MM.1S (cell line): ENCODE measurements around the gene SLC17A7.

Source experiments
- DNase-seq: peaks from one replicate; pipeline ENCODE4 v3.0.0-alpha.2; 2015
- H2AFZ ChIP-seq: fragments of 300-600 bp; sonication (generic); 2 replicates; pipeline ENCODE4 v1.6.0; 2016; ENCODE audit warnings: antibody characterized with exemption, low read length
- H3F3A ChIP-seq: fragments of 300-600 bp; sonication (generic); 2 replicates; pipeline ENCODE4 v1.6.1; 2016; ENCODE audit warnings: mild to moderate bottlenecking, antibody characterized with exemption, low read length, moderate library complexity, mixed read lengths; ENCODE audit not compliant: insufficient read depth
- H3K27ac ChIP-seq: fragments of 300-600 bp; sonication (generic); 2 replicates; pipeline ENCODE4 v1.5.1; 2016; ENCODE audit warnings: mild to moderate bottlenecking, low read length
- H3K27me3 ChIP-seq: fragments of 300-600 bp; sonication (generic); replicated peaks from 2 replicates; pipeline ENCODE4 v1.6.0; 2016; ENCODE audit warnings: low read length; ENCODE audit not compliant: insufficient read depth
- H3K36me3 ChIP-seq: fragments of 300-600 bp; sonication (generic); replicated peaks from 2 replicates; pipeline ENCODE4 v1.6.1; 2016; ENCODE audit warnings: mild to moderate bottlenecking, low read length, mixed read lengths; ENCODE audit not compliant: insufficient read depth
- H3K4me1 ChIP-seq: fragments of 300-600 bp; sonication (generic); 2 replicates; pipeline ENCODE4 v1.6.1; 2016; ENCODE audit warnings: low read length, mixed read lengths
- H3K4me2 ChIP-seq: fragments of 300-600 bp; sonication (generic); 2 replicates; pipeline ENCODE4 v1.6.0; 2016; ENCODE audit warnings: low read depth, low read length
- H3K4me3 ChIP-seq: fragments of 300-600 bp; sonication (generic); 2 replicates; pipeline ENCODE4 v1.5.1; 2016; ENCODE audit warnings: low read length, mixed read lengths
- H3K79me2 ChIP-seq: fragments of 300-600 bp; sonication (generic); 2 replicates; pipeline ENCODE4 v1.6.1; 2016; ENCODE audit warnings: mixed run types, low read length, mixed read lengths
- H3K9ac ChIP-seq: fragments of 300-600 bp; sonication (generic); 2 replicates; pipeline ENCODE4 v1.6.1; 2016; ENCODE audit warnings: low read length, mixed read lengths
- H3K9me2 ChIP-seq: fragments of 300-600 bp; sonication (generic); replicated peaks from 2 replicates; pipeline ENCODE4 v1.6.1; 2016; ENCODE audit warnings: mild to moderate bottlenecking, low read length, mixed read lengths; ENCODE audit not compliant: insufficient read depth
- H3K9me3 ChIP-seq: fragments of 300-600 bp; sonication (generic); replicated peaks from 2 replicates; pipeline ENCODE4 v1.6.1; 2016; ENCODE audit warnings: mild to moderate bottlenecking, low read length, mixed read lengths; ENCODE audit not compliant: insufficient read depth
- H4K20me1 ChIP-seq: fragments of 300-600 bp; sonication (generic); 2 replicates; pipeline ENCODE4 v1.6.1; 2016; ENCODE audit warnings: mild to moderate bottlenecking, low read length, moderate library complexity, mixed read lengths; ENCODE audit not compliant: insufficient read depth
- EZH2 ChIP-seq: fragments of 300-600 bp; sonication (generic); optimal IDR thresholded peaks from 2 replicates; pipeline ENCODE3; 2017; ENCODE audit warnings: low read depth, mild to moderate bottlenecking, antibody characterized with exemption, low read length, mixed read lengths
- EZH2phosphoT487 ChIP-seq: fragments of 300-600 bp; sonication (generic); IDR thresholded peaks from 2 replicates; pipeline ENCODE4 v1.6.1; 2018; ENCODE audit warnings: antibody characterized with exemption, low read length
- TF ChIP-seq, protein P1 (sequence below): fragments of 300-600 bp; sonication (generic); IDR thresholded peaks from 2 replicates; pipeline ENCODE4 v1.5.1; 2016; ENCODE audit warnings: antibody characterized with exemption, low read length, mixed read lengths

The SLC17A7 gene

DNA sequence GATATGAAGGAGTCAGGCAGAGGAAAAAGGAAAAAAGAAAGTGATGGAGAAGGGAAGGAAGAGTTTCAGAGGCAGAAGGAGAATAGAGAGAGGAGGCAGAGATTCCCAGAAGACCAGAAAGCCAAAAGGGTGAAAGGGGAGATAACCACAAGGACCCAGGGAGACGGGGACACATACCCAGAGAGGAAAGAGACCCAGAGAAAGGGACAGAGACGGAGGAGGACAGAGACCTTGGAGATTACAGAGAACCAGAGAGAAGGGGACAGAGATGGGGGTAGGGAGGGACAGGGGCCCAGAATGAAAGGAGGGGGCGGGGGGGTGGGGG is 19.5 kb downstream of the SLC17A7 start:
- peaks cover 99% of the 10 kb centered on the region for H3K27me3 ChIP-seq
- no peak overlapping the region for H3K4me3 ChIP-seq

DNA sequence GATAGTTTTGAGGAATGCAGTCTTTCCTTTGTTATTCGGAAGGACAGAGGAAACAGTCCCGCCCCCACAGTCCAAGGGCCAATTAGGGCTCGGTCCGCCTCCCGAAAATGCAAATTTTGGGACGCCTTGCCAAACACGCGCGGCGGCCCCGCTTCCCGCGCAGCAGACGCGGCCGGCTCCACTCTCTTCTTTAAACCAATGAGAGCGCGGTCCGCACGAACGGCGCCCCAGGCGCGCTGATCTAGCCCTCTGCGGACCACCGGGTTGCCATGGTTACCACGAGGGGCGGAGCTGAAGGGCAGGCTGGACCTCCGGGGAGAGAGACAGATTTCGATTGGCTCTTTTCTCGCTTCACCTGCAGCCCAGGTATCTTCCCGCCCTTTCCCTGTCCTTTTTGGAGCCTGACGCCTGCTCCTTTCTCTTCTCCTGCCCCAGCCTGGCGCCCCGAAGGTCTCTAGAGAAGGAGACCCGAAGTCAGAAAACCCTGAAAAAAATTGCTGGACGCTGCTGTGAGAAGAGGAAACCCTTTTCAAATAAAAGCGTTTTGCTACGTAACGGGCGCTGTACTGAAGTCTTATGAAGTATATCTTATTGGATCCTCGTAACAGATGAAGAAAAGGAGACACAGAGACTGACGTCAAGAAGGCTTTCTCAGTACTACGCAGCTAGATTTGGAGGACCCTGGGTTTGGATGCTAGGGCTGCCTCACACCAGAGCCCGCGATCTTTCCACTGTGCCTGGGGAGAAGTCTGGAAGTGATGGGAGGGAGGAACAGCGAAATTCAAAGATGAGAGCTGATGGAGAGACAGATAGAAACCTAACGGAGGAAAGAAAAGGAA is 20.1 kb downstream of the SLC17A7 start:
- peaks cover 99% of the 10 kb centered on the region for H3K27me3 ChIP-seq
- no peaks in the 10 kb centered on the region for H4K20me1 ChIP-seq
- no peaks in the 10 kb centered on the region for H3K9me3 ChIP-seq
- no peak overlapping the region; the same call in 1 of the 2 replicates for H3K4me3 ChIP-seq
- H3K36me3 ChIP-seq = no peaks in the 10 kb centered on the region
- H3F3A ChIP-seq = no peaks in the 10 kb centered on the region
- peak overlapping the region; percentile 38; the same call in 1 of the 2 replicates for H3K4me2 ChIP-seq
- no peak overlapping the region for H3K27ac ChIP-seq
- no peak overlapping the region for H2AFZ ChIP-seq
- H3K79me2 ChIP-seq = no peaks in the 10 kb centered on the region
- no peak for DNase-seq
- TF ChIP-seq, protein P1, sequence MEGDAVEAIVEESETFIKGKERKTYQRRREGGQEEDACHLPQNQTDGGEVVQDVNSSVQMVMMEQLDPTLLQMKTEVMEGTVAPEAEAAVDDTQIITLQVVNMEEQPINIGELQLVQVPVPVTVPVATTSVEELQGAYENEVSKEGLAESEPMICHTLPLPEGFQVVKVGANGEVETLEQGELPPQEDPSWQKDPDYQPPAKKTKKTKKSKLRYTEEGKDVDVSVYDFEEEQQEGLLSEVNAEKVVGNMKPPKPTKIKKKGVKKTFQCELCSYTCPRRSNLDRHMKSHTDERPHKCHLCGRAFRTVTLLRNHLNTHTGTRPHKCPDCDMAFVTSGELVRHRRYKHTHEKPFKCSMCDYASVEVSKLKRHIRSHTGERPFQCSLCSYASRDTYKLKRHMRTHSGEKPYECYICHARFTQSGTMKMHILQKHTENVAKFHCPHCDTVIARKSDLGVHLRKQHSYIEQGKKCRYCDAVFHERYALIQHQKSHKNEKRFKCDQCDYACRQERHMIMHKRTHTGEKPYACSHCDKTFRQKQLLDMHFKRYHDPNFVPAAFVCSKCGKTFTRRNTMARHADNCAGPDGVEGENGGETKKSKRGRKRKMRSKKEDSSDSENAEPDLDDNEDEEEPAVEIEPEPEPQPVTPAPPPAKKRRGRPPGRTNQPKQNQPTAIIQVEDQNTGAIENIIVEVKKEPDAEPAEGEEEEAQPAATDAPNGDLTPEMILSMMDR = no peak
- TF ChIP-seq EZH2phosphoT487 (no peak), EZH2 (no peak)
- H3K9me2 ChIP-seq = no peaks in the 10 kb centered on the region
- 0 out of 2 replicates have a peak, but pooled peaks cover 3% of the 10 kb centered on the region for H3K4me1 ChIP-seq
- no peak overlapping the region for H3K9ac ChIP-seq

More for the DNA sequence above, 19.5 kb downstream of the SLC17A7 start:
- H3F3A ChIP-seq = no peaks in the 10 kb centered on the region
- no peaks in the 10 kb centered on the region for H3K9me2 ChIP-seq
- H3K36me3 ChIP-seq = no peaks in the 10 kb centered on the region
- H3K9me3 ChIP-seq = no peaks in the 10 kb centered on the region
- H2AFZ ChIP-seq = no peak overlapping the region
- H3K27ac ChIP-seq = no peak overlapping the region
- TF ChIP-seq, protein P1 = no peak
- no peak for TF ChIP-seq EZH2
- TF ChIP-seq EZH2phosphoT487 = no peak
- no peaks in the 10 kb centered on the region for H3K79me2 ChIP-seq
- H4K20me1 ChIP-seq = no peaks in the 10 kb centered on the region
- H3K9ac ChIP-seq = no peak overlapping the region
- no peak overlapping the region for H3K4me2 ChIP-seq
- 0 out of 2 replicates have a peak, but pooled peaks cover 3% of the 10 kb centered on the region for H3K4me1 ChIP-seq
- no peak for DNase-seq

DNA sequence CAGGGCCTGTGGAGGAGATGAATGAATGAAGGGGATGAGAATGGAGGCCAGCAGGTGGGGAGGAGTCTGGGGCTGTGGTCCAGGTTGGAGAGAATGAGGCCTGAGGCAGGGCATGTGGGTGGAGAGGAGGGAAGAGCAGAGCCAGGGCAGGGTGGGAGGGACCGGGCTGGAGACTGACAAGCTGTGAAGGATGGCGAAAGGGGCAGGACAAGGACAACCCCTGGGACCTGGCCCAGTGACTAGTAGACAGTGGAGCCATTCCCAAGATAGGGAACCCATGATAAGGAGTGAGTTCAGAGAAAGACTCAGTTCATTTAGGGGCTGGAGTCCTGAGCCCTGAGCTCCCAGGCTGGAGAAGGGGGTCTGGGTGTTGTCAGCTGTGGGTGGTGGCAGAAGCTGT is 21.1 kb downstream of the SLC17A7 start:
- H4K20me1 ChIP-seq = no peaks in the 10 kb centered on the region
- H3K9ac ChIP-seq = no peak overlapping the region
- H3F3A ChIP-seq = no peaks in the 10 kb centered on the region
- no peaks in the 10 kb centered on the region for H3K9me3 ChIP-seq
- no peak overlapping the region for H2AFZ ChIP-seq
- H3K27ac ChIP-seq = no peak overlapping the region
- no peaks in the 10 kb centered on the region for H3K36me3 ChIP-seq
- H3K79me2 ChIP-seq = no peaks in the 10 kb centered on the region
- no peak for DNase-seq
- no peak overlapping the region for H3K4me3 ChIP-seq
- H3K9me2 ChIP-seq = no peaks in the 10 kb centered on the region
- TF ChIP-seq EZH2phosphoT487 (no peak), EZH2 (no peak)
- TF ChIP-seq, protein P1 = no peak
- H3K4me1 ChIP-seq = 0 out of 2 replicates have a peak, but pooled peaks cover 3% of the 10 kb centered on the region
- H3K27me3 ChIP-seq = peaks cover 99% of the 10 kb centered on the region
- H3K4me2 ChIP-seq = no peak overlapping the region
